Measurements from ENCODE around the gene GNAT1. TPM values are rescaled to one million over a fixed set of nuclear protein-coding genes. Genes with fewer than 3 reads are reported as not detected.
A peak's percentile ranks its signal among the peaks of the same experiment; 100 is the strongest.
"Not testable (repeated sequence)": the region's sequence is repeated elsewhere in the genome, so short reads cannot be mapped to it uniquely, and the experiment has no call there.

The GNAT1 gene
- total and polyA plus RNA-seq, 2 donors (not counting 1 experiment from before 2014, with no cell fraction given), result not detected

DNA sequence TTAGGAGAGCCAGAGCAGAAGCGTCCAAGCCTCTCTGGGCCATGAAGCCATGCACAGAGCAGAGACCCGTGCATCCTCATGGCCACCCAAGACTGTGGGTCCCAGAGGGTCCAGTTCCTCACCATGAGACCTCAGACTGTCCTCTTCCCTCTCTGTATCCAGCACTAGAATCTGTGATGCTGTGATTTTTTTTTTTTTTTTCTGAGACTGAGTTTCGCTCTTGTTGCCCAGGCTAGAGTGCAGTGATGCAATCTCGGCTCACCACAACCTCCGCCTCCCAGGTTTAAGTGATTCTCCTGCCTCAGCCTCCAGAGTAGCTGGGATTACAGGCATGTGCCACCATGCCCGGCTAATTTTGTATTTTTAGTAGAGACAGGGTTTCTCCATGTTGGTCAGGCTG lies 53.4 kb downstream of the GNAT1 start:
- H3K27me3 Mint-ChIP-seq; ATAC-seq (ENCODE audit: low read depth); intact Hi-C loops (cut with micrococcal nuclease); H3K27me3 ChIP-seq (replicated peaks in 1 of 4; ENCODE audit: control extremely low read depth in 1 of 4, control insufficient read depth in 3 of 4, insufficient read depth in 4 of 4, low read length in 3 of 4); H3K9me3 Mint-ChIP-seq (ENCODE audit: insufficient read depth); H3K9me3 ChIP-seq (ENCODE audit: control extremely low read depth in 1 of 3, control insufficient read depth in 2 of 3, insufficient read depth in 1 of 3, low read length in 2 of 3); H3K9ac ChIP-seq (ENCODE audit: low read length); H3K4me3 ChIP-seq (ENCODE audit: control extremely low read depth in 1 of 5, extremely low read depth in 1 of 5, insufficient read depth in 1 of 5, low read depth in 2 of 5, low read length in 4 of 5); H3K4me3 Mint-ChIP-seq; H2AFZ ChIP-seq (ENCODE audit: insufficient read depth, low read depth, low read length, poor library complexity, severe bottlenecking); DNase-seq: not testable (repeated sequence)
- POLR2A ChIA-PET, result interaction anchor here (1.2 kb wide), 1 partner anchor 18 kb away, joined by 5 read pairs; no protein-coding TSS in a partner anchor
- WGBS (ENCODE audit: insufficient coverage), result 81% methylated on average over 2 of the region's 6 CpGs
- H3K4me1 Mint-ChIP-seq, result peaks cover 83% of the 10 kb centered on the region
- Histone ChIP-seq H4K20me1 (ENCODE audit: control insufficient read depth, insufficient read depth, low read length, poor library complexity, severe bottlenecking) (peaks cover 94% of the 10 kb centered on the region), H3K4me2 (replicated peaks; ENCODE audit: low read depth, low read length, poor library complexity, severe bottlenecking) (peak overlapping the region; percentile 24), H3K4me1 (ENCODE audit: control insufficient read depth in 2 of 2, insufficient read depth in 2 of 2, low read length in 2 of 2) (peaks cover 70 to 96% of the 10 kb centered on the region in 2 donors), H3K79me2 (ENCODE audit: control insufficient read depth, insufficient read depth, low read length) (peaks cover 100% of the 10 kb centered on the region), H3K27ac (ENCODE audit: low read length in 2 of 2) (peak overlapping the region in 1 of 2 donors; percentile 86), H3K36me3 (replicated peaks in 1 of 2; ENCODE audit: control extremely low read depth in 1 of 2, control insufficient read depth in 1 of 2, extremely low read depth in 1 of 2, insufficient read depth in 2 of 2, low read length in 1 of 2) (peaks cover 0 to 53% of the 10 kb centered on the region in 2 experiments)
- H3K27ac Mint-ChIP-seq, result peak overlapping the region; percentile 83
- CTCF ChIA-PET, result interaction anchor here (1.8 to 27.3 kb wide), 4 partner anchors 4 to 52 kb away, joined by 12 to 596 read pairs (median 305); partner anchors contain the start of genes GNAI2 and GNAT1

DNA sequence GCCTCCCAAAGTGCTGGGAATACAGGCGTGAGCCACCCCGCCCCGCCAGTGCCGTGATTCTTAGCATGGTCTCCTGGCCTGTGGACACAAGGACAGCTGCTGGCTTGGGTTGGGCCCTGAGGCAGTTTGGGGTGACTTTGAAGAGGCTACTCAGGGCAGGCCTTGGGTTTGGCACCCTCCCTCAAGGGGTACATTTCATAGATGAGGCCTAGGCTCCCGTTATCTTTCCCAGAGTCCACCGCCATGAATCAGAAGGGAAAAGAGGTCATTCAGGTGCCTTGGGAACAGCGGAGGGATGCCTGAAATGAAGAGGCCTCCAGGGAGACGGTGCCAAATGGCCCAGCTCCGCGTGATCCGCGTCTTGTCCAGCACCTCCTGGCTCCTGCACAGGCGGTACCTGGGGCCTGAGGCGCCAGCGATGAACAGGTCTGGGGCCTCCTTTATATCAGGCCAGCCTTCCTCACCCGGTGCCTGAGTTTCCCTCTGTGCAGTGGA lies 53.9 kb downstream of the GNAT1 start:
- ATAC-seq (ENCODE audit: low read depth), result no peak
- H3K36me3 ChIP-seq (replicated peaks in 1 of 2; ENCODE audit: control extremely low read depth in 1 of 2, control insufficient read depth in 1 of 2, extremely low read depth in 1 of 2, insufficient read depth in 2 of 2, low read length in 1 of 2), result peaks cover 0 to 52% of the 10 kb centered on the region in 2 experiments
- TF ChIP-seq, protein P1, sequence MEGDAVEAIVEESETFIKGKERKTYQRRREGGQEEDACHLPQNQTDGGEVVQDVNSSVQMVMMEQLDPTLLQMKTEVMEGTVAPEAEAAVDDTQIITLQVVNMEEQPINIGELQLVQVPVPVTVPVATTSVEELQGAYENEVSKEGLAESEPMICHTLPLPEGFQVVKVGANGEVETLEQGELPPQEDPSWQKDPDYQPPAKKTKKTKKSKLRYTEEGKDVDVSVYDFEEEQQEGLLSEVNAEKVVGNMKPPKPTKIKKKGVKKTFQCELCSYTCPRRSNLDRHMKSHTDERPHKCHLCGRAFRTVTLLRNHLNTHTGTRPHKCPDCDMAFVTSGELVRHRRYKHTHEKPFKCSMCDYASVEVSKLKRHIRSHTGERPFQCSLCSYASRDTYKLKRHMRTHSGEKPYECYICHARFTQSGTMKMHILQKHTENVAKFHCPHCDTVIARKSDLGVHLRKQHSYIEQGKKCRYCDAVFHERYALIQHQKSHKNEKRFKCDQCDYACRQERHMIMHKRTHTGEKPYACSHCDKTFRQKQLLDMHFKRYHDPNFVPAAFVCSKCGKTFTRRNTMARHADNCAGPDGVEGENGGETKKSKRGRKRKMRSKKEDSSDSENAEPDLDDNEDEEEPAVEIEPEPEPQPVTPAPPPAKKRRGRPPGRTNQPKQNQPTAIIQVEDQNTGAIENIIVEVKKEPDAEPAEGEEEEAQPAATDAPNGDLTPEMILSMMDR (IDR thresholded peaks at IDR 0.05), result no peak
- TF ChIP-seq EZH2 (IDR thresholded peaks at IDR 0.05; ENCODE audit: borderline replicate concordance, insufficient read depth, low read depth, low read length, poor library complexity, severe bottlenecking), result no peak
- no peaks in the 10 kb centered on the region for H3K27me3 ChIP-seq (replicated peaks in 1 of 4; ENCODE audit: control extremely low read depth in 1 of 4, control insufficient read depth in 3 of 4, insufficient read depth in 4 of 4, low read length in 3 of 4)
- H3K4me2 ChIP-seq (replicated peaks; ENCODE audit: low read depth, low read length, poor library complexity, severe bottlenecking), result peak overlapping the region; percentile 81
- Mint-ChIP-seq H3K27ac (peak overlapping the region; percentile 89), H3K9me3 (ENCODE audit: insufficient read depth) (no peaks in the 10 kb centered on the region), H3K4me3 (peak overlapping the region; percentile 82), H3K27me3 (no peaks in the 10 kb centered on the region), H3K4me1 (peaks cover 83% of the 10 kb centered on the region)
- H2AFZ ChIP-seq (ENCODE audit: insufficient read depth, low read depth, low read length, poor library complexity, severe bottlenecking), result no peak overlapping the region
- 85% methylated on average over 16 of the region's 16 CpGs for WGBS (ENCODE audit: insufficient coverage)
- H3K4me3 ChIP-seq (ENCODE audit: control extremely low read depth in 1 of 5, extremely low read depth in 1 of 5, insufficient read depth in 1 of 5, low read depth in 2 of 5, low read length in 4 of 5), result peak overlapping the region in 3 of 5 experiments; percentile 37 to 50 (median 38)
- peak overlapping the region; percentile 76 to 86 for H3K27ac ChIP-seq (ENCODE audit: low read length in 2 of 2)
- peaks cover 100% of the 10 kb centered on the region for H3K79me2 ChIP-seq (ENCODE audit: control insufficient read depth, insufficient read depth, low read length)
- DNase-seq, result no peak
- POLR2A ChIA-PET, result no interaction called here
- peak overlapping the region; percentile 52 for H3K9ac ChIP-seq (ENCODE audit: low read length)
- H3K4me1 ChIP-seq (ENCODE audit: control insufficient read depth in 2 of 2, insufficient read depth in 2 of 2, low read length in 2 of 2), result peaks cover 70 to 96% of the 10 kb centered on the region in 2 donors
- peaks cover 94% of the 10 kb centered on the region for H4K20me1 ChIP-seq (ENCODE audit: control insufficient read depth, insufficient read depth, low read length, poor library complexity, severe bottlenecking)
- intact Hi-C loops (cut with micrococcal nuclease), result no loop called here
- CTCF ChIA-PET, result interaction anchor here (3.8 to 27.3 kb wide), 3 partner anchors 3 to 13 kb away, joined by 70 to 596 read pairs (median 596); partner anchors contain the start of gene GNAI2
- H3K9me3 ChIP-seq (ENCODE audit: control extremely low read depth in 1 of 3, control insufficient read depth in 2 of 3, insufficient read depth in 1 of 3, low read length in 2 of 3), result no peaks in the 10 kb centered on the region
